GM18520 (cell line): Measurements from ENCODE around the gene CTNNA1.
"Not testable (repeated sequence)": the region's sequence is repeated elsewhere in the genome, so short reads cannot be mapped to it uniquely, and the experiment has no call there.

Experiments used
- ATAC-seq: cut with Tn5 transposase; IDR thresholded peaks from one replicate; pipeline ENCODE4 v1.9.1; 2021; ENCODE audit not compliant: unreplicated experiment

Gene CTNNA1

DNA sequence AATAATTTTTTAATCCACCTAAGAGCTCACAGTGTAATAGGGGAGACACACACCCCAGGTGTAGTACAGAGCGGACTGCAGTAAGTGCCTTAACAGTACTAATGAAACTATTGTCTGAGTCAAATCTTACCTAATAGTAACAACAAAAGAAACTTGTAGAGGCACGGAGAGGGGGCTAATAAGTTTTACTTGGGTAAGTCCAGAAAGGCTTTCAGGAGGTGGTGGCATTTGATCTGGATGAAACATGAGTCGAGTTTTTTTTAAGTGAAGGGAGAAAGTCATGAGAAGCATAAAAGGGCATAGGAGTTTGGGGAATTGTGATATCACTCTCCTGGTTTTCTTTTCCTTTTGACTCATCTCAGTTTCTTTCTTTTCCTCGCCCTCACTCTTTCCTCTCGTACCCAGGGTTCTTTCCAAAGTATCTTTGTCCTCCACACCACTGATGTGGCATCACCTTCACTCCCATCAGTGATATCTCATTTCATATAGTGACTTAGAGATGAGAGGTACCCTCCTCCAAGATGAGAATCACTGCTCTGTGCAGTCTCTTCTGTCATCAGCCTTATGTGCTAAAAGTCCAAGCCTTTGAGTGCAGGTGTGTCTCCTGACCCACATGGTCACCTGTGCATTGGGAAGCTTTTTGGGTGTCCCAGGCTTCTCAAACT, 2.0 kb downstream of the CTNNA1 start:
- ATAC-seq: no peak

DNA sequence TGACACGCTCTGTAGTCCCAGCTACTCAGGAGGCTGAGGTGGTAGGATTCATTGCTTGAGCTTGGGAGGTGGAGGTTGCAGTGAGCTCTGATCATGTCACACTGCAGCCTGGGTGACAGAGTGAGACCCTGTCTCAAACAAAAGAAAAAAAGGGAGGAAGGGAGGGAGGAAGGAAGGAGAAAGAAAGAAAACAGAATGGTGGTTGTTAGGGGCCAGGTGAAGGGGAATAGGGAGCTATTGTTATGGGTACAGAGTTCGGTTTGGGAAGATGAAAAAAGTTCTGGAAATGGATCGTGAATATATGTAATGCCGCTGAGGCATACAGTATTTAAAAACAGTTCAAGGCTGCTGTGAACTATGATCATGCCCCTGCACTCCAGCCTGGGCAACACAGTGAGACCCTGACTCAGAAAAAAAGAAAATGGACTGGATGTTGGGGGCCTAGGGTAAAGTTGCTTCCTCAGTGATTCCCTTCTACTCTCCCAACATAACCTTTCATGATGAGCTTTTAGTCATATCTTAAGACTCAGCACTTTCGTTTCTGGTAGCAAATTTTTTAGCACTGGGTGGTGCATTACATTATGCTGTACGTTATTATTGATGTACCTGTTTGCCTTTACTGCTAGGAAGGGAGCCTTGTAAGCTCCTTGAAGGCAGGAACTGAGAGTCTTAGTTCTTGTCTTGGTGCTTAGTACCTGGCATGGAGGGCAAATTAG, 4.0 kb downstream of the CTNNA1 start:
- no peak for ATAC-seq

DNA sequence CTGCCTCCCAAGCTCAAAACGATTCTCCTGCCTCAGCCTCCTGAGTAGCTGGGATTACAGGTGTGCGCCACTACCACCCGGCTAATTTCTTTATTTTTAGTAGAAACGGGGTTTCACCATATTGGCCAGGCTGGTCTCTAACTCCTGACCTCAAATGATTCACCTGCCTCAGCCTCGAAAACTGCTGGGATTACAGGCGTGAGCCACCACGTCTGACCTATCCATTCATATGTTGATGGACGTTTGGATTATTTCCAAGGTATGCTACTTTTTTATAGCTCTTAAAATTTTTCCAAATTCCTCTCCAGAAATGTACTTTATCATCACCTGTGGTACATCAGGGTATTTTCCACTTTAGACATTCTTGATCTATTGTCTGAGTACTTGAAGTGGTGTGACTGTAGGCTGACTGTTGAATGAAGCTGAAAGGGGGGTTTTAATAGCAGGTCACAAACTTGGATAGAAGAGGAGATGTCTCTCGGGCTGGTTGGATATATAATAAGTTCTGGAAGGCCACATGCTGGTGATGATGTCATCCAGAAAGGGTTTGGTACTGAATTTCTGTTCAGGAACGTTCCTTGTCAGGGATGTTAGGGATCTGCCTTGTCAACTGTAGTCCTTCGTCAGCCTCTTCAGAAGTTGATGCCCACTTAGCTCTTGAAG, 7.4 kb downstream of the CTNNA1 start:
- no peak for ATAC-seq

GRCh38 chr5:138761115-138761514, 7.9 kb downstream of the CTNNA1 start:
- ATAC-seq: not testable (repeated sequence)

DNA sequence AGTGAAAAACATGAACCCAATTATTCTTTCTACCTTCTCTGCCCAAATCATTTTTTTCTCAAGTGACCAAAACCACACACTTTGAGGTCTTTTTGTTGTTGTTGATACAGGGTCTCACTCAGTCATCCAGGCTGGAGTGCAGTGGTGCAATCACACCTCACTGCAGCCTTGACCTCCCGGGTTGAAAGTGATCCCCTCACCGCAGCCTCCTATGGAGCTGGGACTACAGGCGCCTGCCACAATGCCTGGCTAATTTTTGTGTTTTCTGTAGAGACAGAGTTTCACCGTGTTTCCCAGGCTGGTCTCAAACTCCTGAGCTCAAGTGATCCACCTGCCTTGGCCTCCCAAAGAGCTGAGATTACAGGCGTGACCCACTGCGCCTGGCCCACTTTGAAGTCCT, 8.4 kb downstream of the CTNNA1 start:
- not testable (repeated sequence) for ATAC-seq

- no peak for ATAC-seq
These were observed 8.9 kb downstream of the CTNNA1 start for GRCh38 chr5:138762110-138762509.

GRCh38 chr5:138763037-138763778, 10.0 kb downstream of the CTNNA1 start:
- ATAC-seq: no peak

GRCh38 chr5:138770291-138770690, 17.1 kb downstream of the CTNNA1 start:
- no peak for ATAC-seq

DNA sequence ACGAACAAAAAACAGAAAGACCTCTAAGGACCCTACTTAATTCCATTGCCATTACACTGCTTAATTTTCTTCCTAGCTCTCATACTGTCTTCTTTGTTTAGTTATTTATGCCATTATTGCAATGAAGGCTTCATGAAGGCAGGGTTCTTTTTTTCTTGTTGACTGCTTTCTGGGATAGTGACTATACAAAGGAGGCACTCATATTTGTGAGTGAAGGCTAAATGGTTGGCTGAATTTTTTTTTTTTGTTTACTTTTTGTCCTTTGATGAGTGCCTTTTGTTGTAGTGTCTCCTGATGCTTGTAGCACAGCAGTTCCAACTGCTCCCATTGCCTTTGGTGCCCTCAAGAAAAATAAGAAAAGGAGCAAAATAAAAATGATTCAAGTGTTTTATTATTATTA, 17.8 kb downstream of the CTNNA1 start:
- ATAC-seq: no peak

- ATAC-seq: no peak
These were observed 19.9 kb downstream of the CTNNA1 start for GRCh38 chr5:138772986-138773594.

DNA sequence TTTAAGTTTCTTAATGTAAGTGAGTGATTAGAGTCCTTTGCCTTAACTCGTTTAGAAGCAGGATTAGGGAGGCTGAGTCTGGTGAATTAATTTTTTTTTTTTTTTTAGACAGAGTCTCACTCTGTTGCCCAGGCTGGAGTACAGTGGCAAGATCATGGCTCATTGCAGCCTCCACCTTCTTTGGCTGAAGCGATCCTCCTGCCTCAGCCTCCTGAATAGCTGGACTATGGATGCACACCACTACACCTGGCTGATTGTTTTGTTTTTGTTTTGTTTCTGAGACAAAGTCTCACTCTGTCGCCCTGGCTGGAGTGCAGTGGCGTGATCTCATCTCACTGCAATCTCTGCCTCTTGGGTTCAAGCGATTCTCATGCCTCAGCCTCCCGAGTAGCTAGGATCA, 20.4 kb downstream of the CTNNA1 start:
- not testable (repeated sequence) for ATAC-seq

DNA sequence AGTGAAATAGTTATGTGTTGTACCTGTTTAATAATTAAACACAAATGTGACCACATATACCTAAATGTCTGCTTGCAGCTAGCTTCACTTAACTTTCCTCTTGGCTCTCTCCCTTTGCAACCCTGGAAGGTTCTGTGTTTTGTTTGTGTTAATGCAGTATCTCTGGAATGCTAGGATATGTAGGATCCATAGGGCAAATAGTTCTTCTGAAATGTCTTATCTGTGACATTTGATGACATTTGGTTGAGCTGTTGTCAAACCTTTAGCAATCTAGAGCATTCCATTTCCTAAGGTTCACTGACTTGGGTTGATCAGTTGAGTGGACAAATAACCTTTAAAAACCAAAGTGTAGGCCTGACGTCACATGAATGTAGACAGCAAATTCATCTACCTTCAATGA, 21.8 kb downstream of the CTNNA1 start:
- ATAC-seq: no peak

DNA sequence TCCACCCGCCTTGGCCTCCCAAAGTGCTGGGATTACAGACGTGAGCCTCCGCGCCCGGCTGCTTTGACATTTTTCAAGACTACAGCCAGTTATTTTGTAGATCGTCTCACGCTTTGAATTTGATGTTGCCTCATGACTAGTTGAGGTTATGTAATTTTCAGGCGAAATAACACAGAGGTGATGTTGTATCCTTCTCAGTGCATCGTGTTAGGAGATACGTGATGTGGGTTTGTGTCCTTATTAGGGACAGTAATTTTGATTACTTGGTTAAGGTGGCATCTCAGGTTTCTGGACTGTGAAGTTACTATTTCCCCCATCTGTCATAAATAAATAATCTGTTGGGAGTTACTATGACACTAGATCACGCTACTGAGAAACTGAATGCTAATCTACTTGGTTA, 25.0 kb downstream of the CTNNA1 start:
- no peak for ATAC-seq

DNA sequence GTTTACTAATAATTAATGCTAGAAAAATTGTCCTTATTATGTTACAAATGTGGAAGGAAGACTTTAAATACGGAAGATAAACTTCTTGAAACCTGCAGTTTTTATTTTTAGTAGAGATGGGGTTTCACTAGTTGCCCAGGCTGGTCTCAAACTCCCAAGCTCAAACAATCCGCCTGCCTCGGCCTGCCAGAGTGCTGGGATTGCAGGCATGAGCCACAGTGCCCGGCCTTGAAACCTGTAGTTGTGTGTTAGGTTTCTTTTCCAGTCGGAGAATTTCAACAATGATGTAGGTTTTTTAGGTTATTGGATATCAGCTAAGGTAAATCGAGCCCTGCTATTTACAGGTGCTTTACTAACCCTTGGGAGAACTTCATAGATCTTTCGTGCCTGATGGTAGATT, 30.8 kb downstream of the CTNNA1 start:
- ATAC-seq: no peak

DNA sequence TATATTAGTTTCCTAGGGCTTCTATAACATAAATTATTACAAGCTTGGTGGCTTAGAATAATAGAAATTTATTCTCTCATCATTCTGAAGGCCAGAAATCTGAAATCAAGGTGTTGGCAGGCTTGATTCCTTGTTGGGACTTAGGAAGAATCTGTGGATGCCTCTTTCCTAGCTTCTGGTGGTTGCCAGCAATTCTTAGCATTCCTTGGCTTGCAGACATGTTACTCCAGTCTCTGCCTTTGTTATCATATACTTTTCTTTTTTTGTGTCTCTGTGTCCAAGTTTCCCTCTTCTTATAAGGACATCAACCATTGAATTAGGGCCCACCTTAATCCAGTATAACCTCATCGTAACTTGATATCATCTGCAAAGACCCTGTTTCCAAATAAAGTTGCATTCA, 31.4 kb downstream of the CTNNA1 start:
- ATAC-seq: no peak

DNA sequence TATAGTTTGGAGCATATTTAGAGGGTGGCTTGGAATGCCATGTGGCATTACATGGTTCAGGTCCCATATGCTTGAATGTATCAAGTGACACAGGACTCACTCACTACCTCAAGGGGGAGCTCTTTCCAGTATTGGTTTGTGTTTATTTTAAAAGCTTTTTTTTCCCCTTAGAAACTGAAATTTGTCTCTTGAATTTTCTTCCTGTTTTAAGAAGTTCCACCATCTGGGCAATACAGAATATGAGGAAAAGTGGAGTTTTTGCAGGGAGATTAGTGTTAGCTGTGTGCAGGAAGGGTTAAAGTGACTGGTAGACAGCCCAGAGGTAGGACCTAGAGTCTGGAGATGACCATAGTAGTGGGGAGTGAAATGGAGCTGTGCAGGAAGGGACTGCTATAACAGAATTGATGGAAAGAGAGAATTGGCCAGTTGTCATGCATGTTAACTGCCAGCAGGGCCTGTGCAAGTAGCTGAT, 36.6 kb downstream of the CTNNA1 start:
- no peak for ATAC-seq

- ATAC-seq: no peak
These were observed 37.5 kb downstream of the CTNNA1 start for GRCh38 chr5:138790684-138791083.

DNA sequence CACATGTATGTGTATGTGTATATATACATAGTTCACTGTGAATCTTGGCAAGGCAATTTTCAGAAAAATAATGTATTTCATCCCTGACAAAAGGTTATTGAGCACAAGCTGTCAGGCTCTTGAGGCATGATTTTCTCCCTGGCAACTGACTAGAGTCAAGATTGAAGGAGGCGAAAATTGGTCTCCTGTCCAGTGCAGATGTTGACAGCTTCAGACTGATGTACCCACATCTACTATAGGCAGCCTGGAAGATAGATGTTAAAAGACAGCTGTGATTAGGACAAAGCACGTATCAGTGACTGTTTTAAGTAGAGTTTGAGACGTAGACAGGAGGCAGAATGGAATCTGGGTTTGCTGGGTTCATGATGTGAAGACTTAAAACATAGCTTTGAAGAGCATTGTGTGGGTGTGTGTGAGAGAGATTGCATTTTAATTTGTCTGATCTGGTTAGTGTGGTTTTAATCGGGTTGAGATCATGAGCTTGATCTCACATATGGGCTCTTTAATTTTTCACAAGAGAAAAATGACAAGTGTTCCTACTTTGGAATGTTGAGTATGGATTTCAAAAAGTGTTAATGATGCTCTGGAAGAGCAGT, 39.1 kb downstream of the CTNNA1 start:
- ATAC-seq: no peak

DNA sequence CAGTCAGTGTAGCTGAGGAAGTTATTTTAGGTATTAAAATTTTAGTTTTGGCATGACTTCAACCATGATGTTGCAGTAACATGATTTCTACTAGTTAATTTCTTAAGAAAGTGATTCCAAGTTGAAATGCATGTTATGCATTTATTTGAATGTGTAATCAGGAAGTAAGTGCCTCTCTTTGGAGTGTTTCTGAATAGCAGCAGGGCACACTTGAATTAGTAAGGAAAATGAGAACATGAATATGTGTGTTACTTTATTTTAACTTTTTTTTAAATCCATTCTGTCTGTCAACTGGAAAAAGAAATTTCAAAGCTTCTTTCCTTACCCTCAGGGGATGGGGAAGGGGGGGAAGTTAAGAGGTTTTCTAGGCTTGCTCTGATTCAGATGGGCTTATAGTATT, 40.4 kb downstream of the CTNNA1 start:
- no peak for ATAC-seq

GRCh38 chr5:138803285-138803684, 50.1 kb downstream of the CTNNA1 start:
- ATAC-seq: no peak

DNA sequence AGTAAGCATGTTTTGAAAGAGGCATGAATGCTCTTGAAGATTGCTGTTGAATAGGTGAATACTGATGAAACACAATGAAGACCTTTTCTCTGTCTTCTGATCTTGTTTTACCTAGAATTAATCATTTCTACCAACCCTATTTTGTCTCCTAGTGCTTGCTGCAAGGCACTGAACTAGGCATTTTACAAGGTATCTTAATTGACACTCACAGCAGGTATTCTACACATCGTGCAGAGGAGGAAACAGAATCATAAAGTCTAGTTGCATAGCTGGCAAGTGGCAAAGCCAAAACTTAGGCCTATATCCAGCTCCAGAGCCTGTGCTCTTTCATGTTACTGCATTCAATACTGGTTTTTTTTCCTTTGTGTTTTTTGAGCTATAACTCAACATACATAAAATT, 50.7 kb downstream of the CTNNA1 start:
- no peak for ATAC-seq
